A673 (cell line): ENCODE results near the gene EXOC4. TPM values are rescaled to one million over a fixed set of nuclear protein-coding genes. Genes with fewer than 3 reads are reported as not detected.
A peak's percentile ranks its signal among the peaks of the same experiment; 100 is the strongest.

Experiments used
- BruUV-seq: library from RNA; stranded (reverse); fragments of 400-500 nt; replicated peaks from 2 replicates; lab custom pipeline; 2021; lab: Mats Ljungman, UMichigan
- CTCF ChIA-PET: fragments of 300-600 bp; sonication (Branson Sonifier 250); formaldehyde crosslinking; loops from one replicate; lab custom pipeline; 2022; ENCODE audit warnings: antibody characterized with exemption; lab: Charles Lee
- POLR2A ChIA-PET: fragments of 300-600 bp; sonication (Branson Sonifier 250); formaldehyde crosslinking; loops from one replicate; lab custom pipeline; 2022; ENCODE audit warnings: antibody characterized with exemption; ENCODE audit not compliant: low non-redundant PET; lab: Charles Lee
- DNase-seq: peaks from one replicate; pipeline ENCODE4 v3.0.0-alpha.2; 2015; ENCODE audit warnings: low spot score
- H3K27ac ChIP-seq: fragments of 200-600 bp; sonication (generic); 2 replicates; pipeline ENCODE4 v1.5.1; 2016; ENCODE audit warnings: mixed run types, low read depth, mild to moderate bottlenecking, mixed read lengths, antibody characterized with exemption, low read length; ENCODE audit not compliant: poor library complexity, severe bottlenecking
- H3K27me3 ChIP-seq: fragments of 200-600 bp; sonication (generic); replicated peaks from 2 replicates; pipeline ENCODE4 v1.6.1; 2017; ENCODE audit warnings: mixed run types, low read depth, mild to moderate bottlenecking, mixed read lengths, antibody characterized with exemption, low read length; ENCODE audit not compliant: insufficient read depth, poor library complexity
- H3K36me3 ChIP-seq: fragments of 200-600 bp; sonication (generic); 2 replicates; pipeline ENCODE4 v1.6.1; 2016; ENCODE audit warnings: mixed run types, mild to moderate bottlenecking, mixed read lengths, antibody characterized with exemption, low read length; ENCODE audit not compliant: insufficient read depth, poor library complexity, severe bottlenecking
- H3K4me1 ChIP-seq: fragments of 200-600 bp; sonication (generic); 2 replicates; pipeline ENCODE4 v1.6.1; 2017; ENCODE audit warnings: mixed run types, mild to moderate bottlenecking, mixed read lengths, antibody characterized with exemption, low read length; ENCODE audit not compliant: insufficient read depth, poor library complexity, severe bottlenecking
- H3K4me3 ChIP-seq: fragments of 200-600 bp; sonication (generic); 2 replicates; pipeline ENCODE4 v1.5.1; 2016; ENCODE audit warnings: low read depth, mixed run types, mild to moderate bottlenecking, mixed read lengths, low read length; ENCODE audit not compliant: poor library complexity, severe bottlenecking
- H3K9me3 ChIP-seq: fragments of 200-600 bp; sonication (generic); 2 replicates; pipeline ENCODE4 v1.6.1; 2016; ENCODE audit warnings: mixed run types, low read depth, mild to moderate bottlenecking, mixed read lengths, antibody characterized with exemption, low read length; ENCODE audit not compliant: poor library complexity, severe bottlenecking
- CTCF ChIP-seq: fragments of 300-800, 200-600 bp; sonication (generic); conservative IDR thresholded peaks from 2 replicates; pipeline ENCODE4 v1.5.1; 2017; ENCODE audit warnings: low read depth, mild to moderate bottlenecking, antibody characterized with exemption, low read length, moderate library complexity, mixed read lengths
- EZH2 ChIP-seq: fragments of 200-600 bp; sonication (generic); IDR thresholded peaks from 2 replicates; pipeline ENCODE4 v1.6.1; 2017; ENCODE audit warnings: borderline replicate concordance, low read depth, mild to moderate bottlenecking, mixed read lengths, antibody characterized with exemption, low read length; ENCODE audit not compliant: poor library complexity, severe bottlenecking
- intact Hi-C: fragments of 100-400 bp; cut with micrococcal nuclease; formaldehyde crosslinking; loops from one replicate; pipeline ENCODE4 v1.10.0; 2022; ENCODE audit not compliant: unreplicated experiment
- total RNA-seq: library from RNA; stranded (reverse); gene quantifications from 2 replicates; pipeline ENCODE4 v1.2.3, GENCODE V29; 2021

The EXOC4 gene
- total RNA-seq, 1 experiment from 2014 or later, result 66.1 TPM

DNA sequence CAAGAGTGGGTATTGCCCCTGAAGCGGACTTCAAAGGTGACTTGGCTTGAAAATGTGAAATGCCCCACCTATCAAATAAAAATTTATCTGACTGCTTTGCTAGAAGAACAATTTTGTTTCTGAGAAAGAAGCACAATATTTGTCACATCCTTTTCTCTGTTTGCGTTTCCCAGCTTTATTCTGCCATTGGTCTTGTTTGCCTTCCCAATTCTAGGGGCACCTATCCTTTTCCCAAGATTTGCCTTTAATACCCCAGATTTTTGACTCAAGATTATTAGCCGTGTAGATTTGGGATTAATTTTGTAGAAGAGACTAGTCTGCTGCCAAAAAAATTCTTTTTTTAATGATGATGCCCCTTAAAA is 764.0 kb downstream of the EXOC4 start:
- Histone ChIP-seq H3K27ac (no peak overlapping the region), H3K4me1 (no peaks in the 10 kb centered on the region), H3K9me3 (no peaks in the 10 kb centered on the region), H3K36me3 (no peaks in the 10 kb centered on the region), H3K4me3 (no peak overlapping the region), H3K27me3 (no peaks in the 10 kb centered on the region)
- no TSS peak for BruUV-seq
- ChIA-PET POLR2A (no interaction called here), CTCF (no interaction called here)
- DNase-seq, result no peak
- TF ChIP-seq CTCF (peak; percentile 8; the same call in 1 of the 2 replicates), EZH2 (no peak)
- intact Hi-C loops, result loop anchor here (10.0 kb wide), 1 partner anchor 1302 kb away; no protein-coding TSS in a partner anchor

- DNase-seq, result no peak
- POLR2A ChIA-PET, result no interaction called here
- Histone ChIP-seq H3K4me1 (no peaks in the 10 kb centered on the region), H3K27ac (no peak overlapping the region), H3K9me3 (no peaks in the 10 kb centered on the region), H3K27me3 (no peaks in the 10 kb centered on the region), H3K4me3 (no peak overlapping the region), H3K36me3 (no peaks in the 10 kb centered on the region)
- TF ChIP-seq CTCF, result no peak
- TF ChIP-seq EZH2, result no peak
- BruUV-seq, result no TSS peak
- intact Hi-C loops, result loop anchor here (10.0 kb wide), 1 partner anchor 1304 kb away; no protein-coding TSS in a partner anchor
- CTCF ChIA-PET, result no interaction called here
Measured at GRCh38 chr7:134018306-134018705, 765.4 kb downstream of the EXOC4 start.

DNA sequence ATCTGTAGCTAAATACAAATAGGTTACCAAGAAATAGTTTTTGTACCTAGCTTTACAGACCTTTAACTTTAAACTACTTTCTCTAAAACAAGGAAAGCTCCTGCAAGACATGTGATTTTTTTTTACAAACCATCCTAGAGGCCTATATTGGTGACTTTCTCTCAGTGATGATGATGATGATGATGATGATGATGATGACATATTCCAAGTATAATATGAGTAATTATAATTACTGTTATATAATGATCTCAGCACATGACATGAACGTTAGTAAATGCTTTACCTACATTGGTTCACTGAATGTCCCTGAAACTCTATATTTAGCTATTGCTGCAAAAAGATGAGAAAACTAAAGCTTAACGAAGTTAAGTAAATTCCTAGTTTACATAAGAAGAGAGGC is 766.4 kb downstream of the EXOC4 start:
- ChIA-PET CTCF (no interaction called here), POLR2A (no interaction called here)
- intact Hi-C loops, result loop anchor here (10.0 kb wide), 1 partner anchor 1304 kb away; no protein-coding TSS in a partner anchor
- no peak overlapping the region for H3K27ac ChIP-seq
- no peaks in the 10 kb centered on the region for H3K4me1 ChIP-seq
- DNase-seq, result no peak
- TF ChIP-seq CTCF (no peak), EZH2 (no peak)
- no peaks in the 10 kb centered on the region for H3K9me3 ChIP-seq
- no peaks in the 10 kb centered on the region for H3K36me3 ChIP-seq
- H3K4me3 ChIP-seq, result no peak overlapping the region
- H3K27me3 ChIP-seq, result no peaks in the 10 kb centered on the region
- no TSS peak for BruUV-seq
